Lung (tissue), 12 donors: Measurements from ENCODE around the gene LTBP4. TPM values are rescaled to one million over a fixed set of nuclear protein-coding genes. Genes with fewer than 3 reads are reported as not detected.

Source experiments
- ATAC-seq: fragments of 200-7000 bp; cut with Tn5 transposase; one replicate; pipeline ENCODE4 v1.9.1; 2020; ENCODE audit warnings: moderate number of reproducible peaks; ENCODE audit not compliant: insufficient read depth, low FRiP score
- DNase-seq, 3 donors: peaks; one replicate each; pipeline ENCODE4 v3.0.0-alpha.2; 2013 to 2017
- H3K27ac ChIP-seq, 2 donors: one replicate each; pipeline ENCODE4 v1.5.1; 2013; ENCODE audit warnings: mild to moderate bottlenecking in 2 of 2, moderate library complexity in 2 of 2, control low read depth in 1 of 2, inconsistent platforms in 1 of 2, low read depth in 1 of 2, low read length in 1 of 2
- H3K27me3 ChIP-seq, 3 donors: one replicate each; pipeline ENCODE4 v1.5.1; 2013; ENCODE audit warnings: low read length in 2 of 3; ENCODE audit not compliant: control insufficient read depth in 3 of 3, insufficient read depth in 3 of 3
- H3K36me3 ChIP-seq, 4 donors: one replicate each; pipeline ENCODE4 v1.5.1; 2013; ENCODE audit warnings: low read length in 4 of 4, mild to moderate bottlenecking in 1 of 4, moderate library complexity in 1 of 4; ENCODE audit not compliant: control insufficient read depth in 4 of 4, insufficient read depth in 4 of 4
- H3K4me1 ChIP-seq, 5 donors: one replicate each; pipeline ENCODE4 v1.5.1; 2013; ENCODE audit warnings: low read length in 5 of 5, mild to moderate bottlenecking in 2 of 5, moderate library complexity in 1 of 5; ENCODE audit not compliant: control insufficient read depth in 5 of 5, insufficient read depth in 5 of 5
- H3K4me3 ChIP-seq: one replicate; pipeline ENCODE4 v1.5.1; 2013; ENCODE audit warnings: mild to moderate bottlenecking, control low read depth, moderate library complexity
- H3K9ac ChIP-seq, 2 donors: one replicate each; pipeline ENCODE4 v1.5.1; 2013; ENCODE audit warnings: low read length in 2 of 2, control low read depth in 1 of 2; ENCODE audit not compliant: insufficient read depth in 1 of 2
- H3K9me3 ChIP-seq, 4 donors: one replicate each; pipeline ENCODE4 v1.5.1; 2013; ENCODE audit warnings: low read length in 3 of 4, mild to moderate bottlenecking in 1 of 4, moderate library complexity in 1 of 4; ENCODE audit not compliant: control insufficient read depth in 4 of 4, insufficient read depth in 3 of 4
- WGBS, 2 donors: extraction: QIAGEN DNeasy Blood & Tissue Kit; methylation state at CpG; one replicate each; pipeline ENCODE4 v1.1.7; 2013; 5-methylcytosine and 5-hydroxymethylcytosine counted together
- polyA plus RNA-seq, 2 donors: library from polyadenylated mRNA; stranded (reverse); fragments of 200-250 nt; gene quantifications; one replicate each; pipeline ENCODE4 v1.2.1, GENCODE V29; 2013
- total RNA-seq, 2 donors: library from RNA; depleted of rRNA in 1 of 2; stranded (reverse); fragments of >200 nt in 1 of 2; gene quantifications; one replicate each; pipeline ENCODE4 v1.2.1, GENCODE V29; 2014 to 2021
- TF ChIP-seq, protein P1 (sequence below): IDR thresholded peaks from 2 replicates; pipeline ENCODE4 v1.5.1; 2012; ENCODE audit warnings: mild to moderate bottlenecking; ENCODE audit errors: control extremely low read depth, extremely low read depth
- donor health status: control.
- donor health status: control.
- donor health status: Bipolar disorder and iron deficiency.
- donor health status: healthy.
- donor health status: DM: yes; HTN: yes; CAD: no.

LTBP4 gene
- total and polyA plus RNA-seq, 4 donors, result 73.0 to 290 (median 151) TPM

DNA sequence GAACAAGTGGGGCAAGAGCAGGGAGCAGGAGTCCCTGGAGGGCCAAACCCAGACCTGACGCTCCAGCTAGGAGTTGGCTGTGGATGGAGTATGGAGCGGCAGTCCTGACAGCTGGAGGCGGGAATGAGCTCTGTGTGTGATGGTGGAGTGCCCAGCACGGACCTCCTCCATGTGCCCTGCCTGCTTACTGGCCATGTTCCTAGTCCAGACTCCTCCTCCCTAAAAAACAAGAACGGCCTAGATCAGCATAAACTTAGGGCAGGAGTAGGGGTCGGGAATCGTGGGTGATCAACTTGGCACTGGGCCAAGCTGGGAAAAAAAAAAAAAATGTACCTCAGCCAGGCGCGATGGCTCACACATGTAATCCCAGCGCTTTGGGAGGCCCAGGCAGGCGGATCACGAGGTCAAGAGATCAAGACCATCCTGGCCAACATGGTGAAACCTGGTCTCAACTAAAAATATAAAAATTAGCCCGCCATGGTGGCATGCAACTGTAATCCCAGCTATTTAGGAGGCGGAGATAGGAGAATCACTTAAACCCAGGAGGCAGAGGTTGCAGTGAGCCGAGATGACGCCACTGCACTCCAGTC lies 29.5 kb downstream of the LTBP4 start:
- H3K9ac ChIP-seq, result no peak overlapping the region
- no peak overlapping the region for H3K27ac ChIP-seq
- ATAC-seq, result no peak
- TF ChIP-seq, protein P1, sequence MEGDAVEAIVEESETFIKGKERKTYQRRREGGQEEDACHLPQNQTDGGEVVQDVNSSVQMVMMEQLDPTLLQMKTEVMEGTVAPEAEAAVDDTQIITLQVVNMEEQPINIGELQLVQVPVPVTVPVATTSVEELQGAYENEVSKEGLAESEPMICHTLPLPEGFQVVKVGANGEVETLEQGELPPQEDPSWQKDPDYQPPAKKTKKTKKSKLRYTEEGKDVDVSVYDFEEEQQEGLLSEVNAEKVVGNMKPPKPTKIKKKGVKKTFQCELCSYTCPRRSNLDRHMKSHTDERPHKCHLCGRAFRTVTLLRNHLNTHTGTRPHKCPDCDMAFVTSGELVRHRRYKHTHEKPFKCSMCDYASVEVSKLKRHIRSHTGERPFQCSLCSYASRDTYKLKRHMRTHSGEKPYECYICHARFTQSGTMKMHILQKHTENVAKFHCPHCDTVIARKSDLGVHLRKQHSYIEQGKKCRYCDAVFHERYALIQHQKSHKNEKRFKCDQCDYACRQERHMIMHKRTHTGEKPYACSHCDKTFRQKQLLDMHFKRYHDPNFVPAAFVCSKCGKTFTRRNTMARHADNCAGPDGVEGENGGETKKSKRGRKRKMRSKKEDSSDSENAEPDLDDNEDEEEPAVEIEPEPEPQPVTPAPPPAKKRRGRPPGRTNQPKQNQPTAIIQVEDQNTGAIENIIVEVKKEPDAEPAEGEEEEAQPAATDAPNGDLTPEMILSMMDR, result no peak
- H3K4me3 ChIP-seq, result no peak overlapping the region
- DNase-seq, result no peak
- peaks cover 0 to 17% (median 13%) of the 10 kb centered on the region in 4 donors for H3K36me3 ChIP-seq
- H3K9me3 ChIP-seq, result peaks cover 0 to 4% (median 0%) of the 10 kb centered on the region in 4 donors
- no peaks in the 10 kb centered on the region for H3K27me3 ChIP-seq
- 74 to 85% methylated on average over 16 of the region's 16 CpGs for whole genome bisulfite sequencing, 2 donors
- peaks cover 0 to 10% (median 4%) of the 10 kb centered on the region in 5 donors for H3K4me1 ChIP-seq

DNA sequence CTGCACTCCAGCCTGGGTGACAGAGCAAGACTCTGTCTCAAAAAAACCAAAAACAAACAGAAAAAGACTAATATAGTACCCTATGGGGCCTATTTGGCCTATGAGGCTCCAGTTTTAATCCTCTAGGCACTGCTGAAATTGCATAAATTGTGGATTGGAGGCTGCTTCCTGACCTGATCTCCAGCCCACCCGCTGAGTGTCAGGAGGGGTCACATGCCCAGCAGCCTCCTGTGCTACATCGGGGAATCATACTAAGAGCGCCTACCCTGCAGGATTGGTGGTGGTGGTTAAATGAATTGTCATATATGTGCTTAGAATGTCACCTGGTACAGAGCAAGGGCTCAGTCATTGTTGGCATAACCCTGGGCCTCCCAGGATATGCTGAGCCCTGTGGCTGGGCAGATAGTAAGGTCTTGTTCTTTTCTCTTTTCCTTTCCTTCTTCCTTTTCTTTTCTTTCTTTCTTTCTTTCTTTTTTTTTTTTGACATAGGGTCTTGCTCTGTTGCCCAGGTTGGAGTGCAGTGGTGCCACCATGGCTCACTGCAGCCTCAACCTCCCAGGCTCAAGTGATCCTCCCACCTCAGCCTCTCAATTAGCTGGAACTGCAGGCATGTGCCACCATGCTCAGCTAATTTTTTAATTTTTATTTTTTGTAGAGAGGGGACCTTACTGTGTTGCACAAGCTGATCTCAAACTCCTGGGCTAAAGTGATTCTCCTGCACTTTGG lies 31.3 kb downstream of the LTBP4 start:
- H3K27ac ChIP-seq, result no peak overlapping the region
- no peak overlapping the region for H3K4me3 ChIP-seq
- no peak overlapping the region for H3K9ac ChIP-seq
- no peaks in the 10 kb centered on the region for H3K27me3 ChIP-seq
- DNase-seq (no peak), ATAC-seq (no peak)
- TF ChIP-seq, protein P1, result no peak
- peaks cover 0 to 4% (median 0%) of the 10 kb centered on the region in 4 donors for H3K9me3 ChIP-seq
- 74 to 81% methylated on average over 3 of the region's 3 CpGs for WGBS, 2 donors
- H3K4me1 ChIP-seq, result peaks cover 0 to 10% (median 4%) of the 10 kb centered on the region in 5 donors
- H3K36me3 ChIP-seq, result peaks cover 0 to 8% (median 5%) of the 10 kb centered on the region in 4 donors

DNA sequence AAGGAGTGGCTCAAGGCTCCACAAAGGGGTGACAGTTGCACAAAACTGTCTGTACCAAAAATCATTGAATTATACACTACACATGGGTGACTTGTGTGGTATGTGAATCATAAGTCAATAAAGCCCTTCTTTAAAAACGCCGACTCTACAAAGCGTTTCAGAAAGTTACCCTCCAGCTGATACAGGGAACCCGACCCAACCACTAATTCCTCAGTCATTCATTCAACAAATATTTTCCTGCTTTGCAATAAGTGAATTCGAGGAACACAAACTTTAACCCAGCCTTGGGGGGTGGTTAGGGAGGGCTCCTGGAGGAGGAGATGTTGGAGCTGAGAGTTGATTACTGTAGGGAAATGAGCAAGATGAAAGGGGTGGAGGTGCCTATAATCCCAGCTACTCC lies 32.0 kb downstream of the LTBP4 start:
- 82 to 89% methylated on average over 5 of the region's 5 CpGs for WGBS, 2 donors
- H3K27me3 ChIP-seq, result no peaks in the 10 kb centered on the region
- peaks cover 0 to 4% (median 0%) of the 10 kb centered on the region in 4 donors for H3K9me3 ChIP-seq
- H3K9ac ChIP-seq, result no peak overlapping the region
- peaks cover 0 to 6% (median 2%) of the 10 kb centered on the region in 4 donors for H3K36me3 ChIP-seq
- ATAC-seq (no peak), DNase-seq (no peak)
- peaks cover 0 to 10% (median 4%) of the 10 kb centered on the region in 5 donors for H3K4me1 ChIP-seq
- no peak overlapping the region for H3K4me3 ChIP-seq
- no peak overlapping the region for H3K27ac ChIP-seq
- TF ChIP-seq, protein P1, result no peak
